Pancreas (tissue), 10 donors: ENCODE data around the gene RHBDD3. TPM values are rescaled to one million over a fixed set of nuclear protein-coding genes. Genes with fewer than 3 reads are reported as not detected.

Experiments used
- ATAC-seq, 4 donors: fragments of 200-7000 bp; cut with Tn5 transposase; one replicate each; pipeline versions ENCODE4 v1.8.0 to v1.9.1; 2020; ENCODE audit warnings: mild to moderate bottlenecking in 4 of 4, moderate library complexity in 4 of 4
- DNase-seq, 6 donors: peaks; one replicate each; pipeline ENCODE4 v3.0.0-alpha.2; 2020
- FAIRE-seq: peaks from 2 replicates; lab custom pipeline; 2012; peaks lifted over from hg19 to GRCh38; lab: Jason Lieb, UNC
- H3K27ac ChIP-seq, 4 donors: fragments of 200-600 bp; sonication (generic); 1 replicate in 3 of 4; 2 replicates in 1 of 4; pipeline versions ENCODE4 v1.5.0 to v1.8.0; 2020
- H3K27me3 ChIP-seq, 4 donors: fragments of 200-600 bp; one replicate each; pipeline ENCODE4 v1.8.0; 2021
- H3K36me3 ChIP-seq, 3 donors: fragments of 200-600 bp; sonication (generic) in 1 of 3; one replicate each; pipeline versions ENCODE4 v1.5.0 to v1.8.0; 2020 to 2021
- H3K4me1 ChIP-seq, 3 donors: fragments of 200-600 bp; one replicate each; pipeline ENCODE4 v1.8.0; 2021
- H3K4me3 ChIP-seq, 4 donors: fragments of 200-600 bp; sonication (generic) in 2 of 4; one replicate each; pipeline versions ENCODE4 v1.5.0 to v1.8.0; 2020 to 2021
- H3K9me3 ChIP-seq, 4 donors: fragments of 200-600 bp; one replicate each; pipeline ENCODE4 v1.8.0; 2021
- WGBS, 2 donors: extraction: QIAGEN DNeasy Blood & Tissue Kit; methylation state at CpG; one replicate each; pipeline ENCODE4 v1.1.7; 2013; 5-methylcytosine and 5-hydroxymethylcytosine counted together
- intact Hi-C, 3 donors: fragments of 100-400 bp; cut with DNase I; formaldehyde crosslinking; loops; one replicate each; pipeline versions ENCODE4 v1.11.1 to v1.14.2; 2022
- polyA plus RNA-seq, 2 donors: library from polyadenylated mRNA; stranded (reverse); fragments of 200-250 nt; gene quantifications; one replicate each; pipeline ENCODE4 v1.2.3, GENCODE V29; 2013
- total RNA-seq, 6 donors: library from RNA; stranded (reverse); fragmentation: NEBNext Ultra II Directional in 4 of 6; extraction: Animal tissue kit (Norgen Biotek cat#: 25700) in 4 of 6; gene quantifications; one replicate each; pipeline versions ENCODE4 v1.2.1 to v1.2.4, GENCODE V29; 2021 to 2023
- TF ChIP-seq, protein P1 (sequence below), 4 donors: fragments of 200-600 bp; sonication (generic) in 3 of 4; IDR thresholded peaks; one replicate each; pipeline versions ENCODE4 v1.5.0 to v1.8.0; 2021; ENCODE audit warnings: antibody characterized with exemption in 4 of 4
- donor health status: healthy with polysubstance abuse.
- donor health status: DM: no; HTN: no; CAD: no; lungs with moderate emphysema.
- donor health status: DM: no; HTN: no; CAD: no.
- donor health status: control.
- donor health status: control.
- donor health status: Bipolar disorder and iron deficiency.
- donor health status: DM: yes; HTN: yes; CAD: no.
- donor health status: DM: no; HTN: no; CAD: no.
- donor health status: DM: no; HTN: no; CAD: no.
- donor health status: DM: yes; HTN: yes; CAD: no.

RHBDD3 gene
- total and polyA plus RNA-seq, 8 donors = 5.4 to 38.2 (median 10.1) TPM

- Histone ChIP-seq H3K4me3 (no peak overlapping the region), H3K4me1 (peaks cover 0 to 3% (median 0%) of the 10 kb centered on the region in 3 donors), H3K9me3 (no peaks in the 10 kb centered on the region), H3K27ac (no peak overlapping the region), H3K36me3 (peaks cover 8 to 98% (median 69%) of the 10 kb centered on the region in 3 donors), H3K27me3 (no peaks in the 10 kb centered on the region)
- TF ChIP-seq, protein P1, sequence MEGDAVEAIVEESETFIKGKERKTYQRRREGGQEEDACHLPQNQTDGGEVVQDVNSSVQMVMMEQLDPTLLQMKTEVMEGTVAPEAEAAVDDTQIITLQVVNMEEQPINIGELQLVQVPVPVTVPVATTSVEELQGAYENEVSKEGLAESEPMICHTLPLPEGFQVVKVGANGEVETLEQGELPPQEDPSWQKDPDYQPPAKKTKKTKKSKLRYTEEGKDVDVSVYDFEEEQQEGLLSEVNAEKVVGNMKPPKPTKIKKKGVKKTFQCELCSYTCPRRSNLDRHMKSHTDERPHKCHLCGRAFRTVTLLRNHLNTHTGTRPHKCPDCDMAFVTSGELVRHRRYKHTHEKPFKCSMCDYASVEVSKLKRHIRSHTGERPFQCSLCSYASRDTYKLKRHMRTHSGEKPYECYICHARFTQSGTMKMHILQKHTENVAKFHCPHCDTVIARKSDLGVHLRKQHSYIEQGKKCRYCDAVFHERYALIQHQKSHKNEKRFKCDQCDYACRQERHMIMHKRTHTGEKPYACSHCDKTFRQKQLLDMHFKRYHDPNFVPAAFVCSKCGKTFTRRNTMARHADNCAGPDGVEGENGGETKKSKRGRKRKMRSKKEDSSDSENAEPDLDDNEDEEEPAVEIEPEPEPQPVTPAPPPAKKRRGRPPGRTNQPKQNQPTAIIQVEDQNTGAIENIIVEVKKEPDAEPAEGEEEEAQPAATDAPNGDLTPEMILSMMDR (IDR thresholded peaks at IDR 0.05) = no peak
- no peak for DNase-seq
- FAIRE-seq = no peak
- intact Hi-C loops = no loop called here
- ATAC-seq = no peak
These were observed 24.6 kb upstream of the RHBDD3 start for GRCh38 chr22:29292379-29292778.

- no peak for FAIRE-seq
- intact Hi-C loops = no loop called here
- 75 to 79% methylated on average over 7 of the region's 7 CpGs for WGBS, 2 donors
- H3K36me3 ChIP-seq = peaks cover 0 to 96% (median 65%) of the 10 kb centered on the region in 3 donors
- H3K9me3 ChIP-seq = no peaks in the 10 kb centered on the region
- ATAC-seq = peak in 1 of 4 donors; percentile 22
- no peak overlapping the region for H3K4me3 ChIP-seq
- no peaks in the 10 kb centered on the region for H3K27me3 ChIP-seq
- H3K27ac ChIP-seq = no peak overlapping the region
- DNase-seq = no peak
- H3K4me1 ChIP-seq = peaks cover 0 to 3% (median 0%) of the 10 kb centered on the region in 3 donors
- TF ChIP-seq, protein P1 (IDR thresholded peaks at IDR 0.05) = no peak
These were observed 23.4 kb upstream of the RHBDD3 start for GRCh38 chr22:29291215-29291614.

- FAIRE-seq = no peak
- no peaks in the 10 kb centered on the region for H3K27me3 ChIP-seq
- WGBS, 2 donors = 55 to 67% methylated on average over 5 of the region's 5 CpGs
- H3K27ac ChIP-seq = no peak overlapping the region
- no peak overlapping the region for H3K4me3 ChIP-seq
- no peak for ATAC-seq
- no peaks in the 10 kb centered on the region for H3K9me3 ChIP-seq
- peaks cover 0 to 3% (median 0%) of the 10 kb centered on the region in 3 donors for H3K4me1 ChIP-seq
- peaks cover 0 to 96% (median 55%) of the 10 kb centered on the region in 3 donors for H3K36me3 ChIP-seq
- no peak for DNase-seq
- intact Hi-C loops = no loop called here
- TF ChIP-seq, protein P1 (IDR thresholded peaks at IDR 0.05) = no peak
These were observed 22.3 kb upstream of the RHBDD3 start for GRCh38 chr22:29290061-29290460.

DNA sequence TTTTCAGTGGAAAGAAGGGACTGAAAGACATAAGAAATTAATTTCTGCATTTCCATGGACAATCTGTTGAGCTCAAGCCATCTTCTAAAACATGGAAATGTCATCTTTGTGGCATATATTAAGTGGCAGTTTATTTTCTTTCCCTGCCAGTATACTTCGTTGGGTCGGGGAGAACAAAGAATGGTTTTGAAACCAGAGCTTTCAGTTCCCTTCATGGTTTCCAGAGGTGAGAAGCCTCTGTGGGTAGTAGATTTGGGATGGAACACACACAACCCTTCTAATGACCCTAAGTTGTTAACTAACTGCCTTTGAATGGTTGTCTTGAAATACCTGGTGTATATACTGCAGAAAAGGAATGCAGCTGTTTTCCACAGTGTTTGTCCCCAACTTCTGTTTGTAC is 21.1 kb upstream of the RHBDD3 start:
- Histone ChIP-seq H3K4me3 (no peak overlapping the region), H3K27ac (no peak overlapping the region), H3K27me3 (no peaks in the 10 kb centered on the region), H3K9me3 (no peaks in the 10 kb centered on the region), H3K4me1 (peaks cover 0 to 3% (median 0%) of the 10 kb centered on the region in 3 donors), H3K36me3 (peaks cover 4 to 94% (median 52%) of the 10 kb centered on the region in 3 donors)
- 41 to 50% methylated on average over 2 of the region's 2 CpGs for WGBS, 2 donors
- no peak for ATAC-seq
- TF ChIP-seq, protein P1 (IDR thresholded peaks at IDR 0.05) = no peak
- DNase-seq = no peak
- FAIRE-seq = no peak
- intact Hi-C loops = no loop called here

- intact Hi-C loops = no loop called here
- DNase-seq (no peak), ATAC-seq (no peak), FAIRE-seq (no peak)
- H3K4me3 ChIP-seq = no peak overlapping the region
- 90 to 93% methylated on average over 3 of the region's 3 CpGs for WGBS, 2 donors
- no peak overlapping the region for H3K27ac ChIP-seq
- peaks cover 0 to 5% (median 0%) of the 10 kb centered on the region in 3 donors for H3K4me1 ChIP-seq
- peaks cover 10 to 87% (median 38%) of the 10 kb centered on the region in 3 donors for H3K36me3 ChIP-seq
- no peaks in the 10 kb centered on the region for H3K9me3 ChIP-seq
- TF ChIP-seq, protein P1 (IDR thresholded peaks at IDR 0.05) = no peak
- H3K27me3 ChIP-seq = no peaks in the 10 kb centered on the region
These were observed 16.4 kb upstream of the RHBDD3 start for GRCh38 chr22:29284196-29284595.
